DOHH2 (cell line): ENCODE results near the gene UBL3.

Source experiments
- EZH2phosphoT487 ChIP-seq: fragments of 200-600 bp; sonication (generic); IDR thresholded peaks from 2 replicates; pipeline ENCODE4 v1.6.1; 2017; ENCODE audit warnings: borderline replicate concordance, mild to moderate bottlenecking, antibody characterized with exemption, low read length, moderate library complexity, mixed read lengths
- TF ChIP-seq, protein P1 (sequence below): fragments of 200-600 bp; sonication (generic); IDR thresholded peaks from one replicate; pipeline ENCODE4 v1.5.1; 2014; ENCODE audit warnings: antibody characterized with exemption, mild to moderate bottlenecking, low read depth, low read length; ENCODE audit not compliant: poor library complexity, severe bottlenecking

DNA sequence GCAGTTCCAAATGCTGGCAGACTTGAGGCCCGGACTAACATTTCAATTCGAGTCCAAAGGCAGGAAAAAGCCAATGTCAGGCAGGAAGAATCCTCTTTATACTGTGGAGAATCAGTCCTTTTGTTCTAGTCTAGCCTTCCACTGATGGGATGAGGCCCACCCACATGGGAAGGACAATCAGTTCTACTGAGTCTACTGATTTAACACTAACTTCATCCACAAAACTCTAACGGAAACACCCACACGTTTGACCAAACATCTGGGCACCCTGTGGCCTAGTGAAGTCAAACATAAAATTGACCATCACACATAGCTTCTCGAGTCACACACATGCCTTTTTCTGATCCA is 100.3 kb downstream of the UBL3 start:
- TF ChIP-seq, protein P1, sequence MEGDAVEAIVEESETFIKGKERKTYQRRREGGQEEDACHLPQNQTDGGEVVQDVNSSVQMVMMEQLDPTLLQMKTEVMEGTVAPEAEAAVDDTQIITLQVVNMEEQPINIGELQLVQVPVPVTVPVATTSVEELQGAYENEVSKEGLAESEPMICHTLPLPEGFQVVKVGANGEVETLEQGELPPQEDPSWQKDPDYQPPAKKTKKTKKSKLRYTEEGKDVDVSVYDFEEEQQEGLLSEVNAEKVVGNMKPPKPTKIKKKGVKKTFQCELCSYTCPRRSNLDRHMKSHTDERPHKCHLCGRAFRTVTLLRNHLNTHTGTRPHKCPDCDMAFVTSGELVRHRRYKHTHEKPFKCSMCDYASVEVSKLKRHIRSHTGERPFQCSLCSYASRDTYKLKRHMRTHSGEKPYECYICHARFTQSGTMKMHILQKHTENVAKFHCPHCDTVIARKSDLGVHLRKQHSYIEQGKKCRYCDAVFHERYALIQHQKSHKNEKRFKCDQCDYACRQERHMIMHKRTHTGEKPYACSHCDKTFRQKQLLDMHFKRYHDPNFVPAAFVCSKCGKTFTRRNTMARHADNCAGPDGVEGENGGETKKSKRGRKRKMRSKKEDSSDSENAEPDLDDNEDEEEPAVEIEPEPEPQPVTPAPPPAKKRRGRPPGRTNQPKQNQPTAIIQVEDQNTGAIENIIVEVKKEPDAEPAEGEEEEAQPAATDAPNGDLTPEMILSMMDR: no peak
- no peak for TF ChIP-seq EZH2phosphoT487
